HG02571 (cell line): ENCODE measurements around the gene CRHR1.

Experiments
- ATAC-seq: cut with Tn5 transposase; IDR thresholded peaks from one replicate; pipeline ENCODE4 v1.9.1; 2021; ENCODE audit warnings: mild to moderate bottlenecking, moderate library complexity; ENCODE audit not compliant: unreplicated experiment

Gene CRHR1

GRCh38 chr17:45788057-45788456, 3.9 kb downstream of the CRHR1 start:
- ATAC-seq = no peak

DNA sequence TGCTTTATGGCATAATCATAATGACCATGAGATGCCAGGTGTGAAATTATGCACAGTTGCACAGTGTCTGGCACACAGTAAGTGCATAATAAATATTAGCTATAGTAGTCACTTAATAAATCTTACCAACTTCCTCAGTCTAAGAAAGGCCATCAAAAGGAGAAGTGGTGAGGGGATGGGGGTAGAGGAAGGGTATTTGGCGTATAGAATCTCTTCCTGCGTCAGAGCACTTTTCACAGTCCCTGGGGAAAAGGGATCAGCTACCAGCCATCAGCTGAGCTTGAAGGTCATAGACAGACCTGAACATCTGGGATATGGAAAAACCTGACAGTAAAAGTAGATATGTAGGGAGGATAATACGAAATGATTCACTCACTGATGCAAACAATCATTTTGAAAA, 5.8 kb downstream of the CRHR1 start:
- no peak for ATAC-seq

GRCh38 chr17:45790296-45790922, 6.3 kb downstream of the CRHR1 start:
- no peak for ATAC-seq

GRCh38 chr17:45791041-45791582, 7.0 kb downstream of the CRHR1 start:
- no peak for ATAC-seq

DNA sequence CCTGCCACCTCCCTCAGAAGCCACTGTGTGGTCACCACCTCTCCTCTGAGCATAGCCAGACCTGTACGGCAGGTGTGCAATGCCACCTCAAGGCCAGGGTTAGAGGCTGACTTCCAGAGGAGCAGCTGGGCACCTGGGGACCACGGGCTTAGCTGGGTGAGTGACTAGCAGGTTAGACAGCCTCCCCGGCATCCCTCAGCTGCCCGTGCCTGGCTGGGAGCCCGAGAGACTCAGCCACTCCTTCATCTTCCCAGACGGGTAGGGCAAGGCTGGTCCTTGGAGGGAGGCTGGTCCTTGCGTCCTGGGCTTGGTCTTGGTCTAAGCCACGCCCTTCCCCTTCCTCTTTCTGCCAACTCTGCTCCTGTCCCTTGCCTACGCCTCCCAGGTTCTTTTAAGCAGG, 7.8 kb downstream of the CRHR1 start:
- ATAC-seq = no peak

- no peak for ATAC-seq
Observed at GRCh38 chr17:45792437-45792836, 8.3 kb downstream of the CRHR1 start.

- ATAC-seq = no peak
Observed at GRCh38 chr17:45792995-45793755, 9.1 kb downstream of the CRHR1 start.

DNA sequence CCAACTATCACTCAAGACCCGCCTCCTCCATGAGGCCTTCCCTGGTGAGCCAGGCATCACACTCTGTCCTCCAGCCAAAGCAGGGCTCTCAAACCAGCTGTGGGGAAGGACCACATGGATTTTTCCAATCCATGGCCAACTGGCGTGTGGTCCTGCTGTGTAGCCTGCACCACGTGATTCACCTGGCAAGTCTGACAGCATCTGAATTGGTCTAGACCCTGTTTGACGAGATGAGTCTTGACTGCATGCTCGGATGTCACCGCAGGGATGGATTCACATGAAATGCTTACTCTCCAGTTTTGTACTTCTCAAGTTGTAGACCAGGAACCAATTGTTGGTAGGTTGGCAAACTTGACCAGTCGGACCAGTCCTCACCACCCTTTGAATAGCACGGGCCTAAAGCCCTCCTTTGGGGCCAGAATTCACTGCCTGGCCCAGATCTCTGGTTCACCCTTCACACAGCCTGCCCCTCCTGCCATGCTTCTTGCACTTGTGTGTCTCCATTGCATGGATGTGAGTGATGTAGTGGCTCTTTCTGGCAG, 9.9 kb downstream of the CRHR1 start:
- no peak for ATAC-seq

GRCh38 chr17:45794840-45795239, 10.7 kb downstream of the CRHR1 start:
- no peak for ATAC-seq

GRCh38 chr17:45800816-45801215, 16.7 kb downstream of the CRHR1 start:
- no peak for ATAC-seq

- no peak for ATAC-seq
Observed at GRCh38 chr17:45801421-45801820, 17.3 kb downstream of the CRHR1 start.

- no peak for ATAC-seq
Observed at GRCh38 chr17:45808845-45809244, 24.7 kb downstream of the CRHR1 start.

- ATAC-seq = no peak
Observed at GRCh38 chr17:45809499-45809898, 25.4 kb downstream of the CRHR1 start.

- no peak for ATAC-seq
Observed at GRCh38 chr17:45812102-45812501, 28.0 kb downstream of the CRHR1 start.

- ATAC-seq = no peak
Observed at GRCh38 chr17:45813048-45813725, 29.1 kb downstream of the CRHR1 start.

GRCh38 chr17:45814622-45815606, 30.8 kb downstream of the CRHR1 start:
- ATAC-seq = no peak

DNA sequence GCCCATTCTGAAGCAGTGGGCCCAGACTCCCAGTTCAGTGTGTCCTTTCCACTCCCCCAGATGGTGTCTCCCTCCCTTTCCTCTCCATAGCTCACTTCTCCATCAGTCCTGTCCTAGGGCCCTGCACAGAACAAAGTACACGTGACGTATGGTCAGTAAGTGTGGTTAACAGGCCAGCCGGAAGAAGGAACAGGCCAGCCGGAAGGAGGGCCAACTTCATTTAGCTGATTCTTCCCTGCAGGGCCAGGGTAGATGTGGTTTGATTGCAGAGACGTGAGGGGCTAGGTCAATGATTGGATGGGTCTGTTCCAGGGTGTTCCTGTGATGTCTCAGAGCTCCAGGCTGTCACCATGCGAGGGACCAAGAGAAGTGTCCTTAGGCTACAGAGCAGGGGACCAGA, 31.6 kb downstream of the CRHR1 start:
- ATAC-seq = no peak

DNA sequence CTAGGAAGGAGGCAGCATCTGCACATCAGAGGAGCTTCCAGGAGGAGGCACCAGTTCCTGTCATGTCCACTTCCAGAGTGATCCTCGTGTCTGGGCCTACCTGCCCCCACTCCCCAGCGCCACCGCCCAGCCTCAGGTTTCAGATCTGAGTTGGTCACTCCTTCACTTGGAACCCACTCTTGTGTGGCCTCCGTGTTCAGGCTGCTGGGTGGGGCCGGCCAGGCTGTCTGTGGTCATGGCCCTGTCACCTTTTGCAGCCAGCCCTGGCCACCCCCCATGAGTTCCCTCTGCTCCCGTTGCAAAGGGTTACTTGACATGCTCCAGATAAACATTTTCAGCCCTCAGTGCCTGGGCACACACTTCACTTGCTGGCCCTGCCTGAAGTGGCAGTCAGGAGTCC, 33.9 kb downstream of the CRHR1 start:
- ATAC-seq = no peak

DNA sequence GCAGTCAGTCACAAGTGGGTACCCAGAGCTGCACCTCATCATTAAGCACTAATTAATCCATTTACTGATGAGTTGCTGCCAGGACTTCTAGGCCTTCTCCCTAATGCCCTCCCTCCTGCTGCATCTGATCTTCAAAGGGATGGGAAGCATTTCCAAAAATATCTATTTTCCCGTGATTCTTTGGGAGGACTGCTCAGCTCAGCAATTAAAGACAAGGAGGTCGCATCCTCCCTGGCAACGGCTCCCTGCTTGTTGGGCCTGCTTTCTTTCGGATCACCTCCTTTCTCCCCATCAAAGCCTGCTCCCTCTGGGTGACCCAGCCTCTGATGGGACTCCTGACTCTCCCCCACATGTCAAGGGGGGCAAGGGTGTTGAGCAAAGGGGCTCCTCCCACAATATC, 34.6 kb downstream of the CRHR1 start:
- no peak for ATAC-seq

DNA sequence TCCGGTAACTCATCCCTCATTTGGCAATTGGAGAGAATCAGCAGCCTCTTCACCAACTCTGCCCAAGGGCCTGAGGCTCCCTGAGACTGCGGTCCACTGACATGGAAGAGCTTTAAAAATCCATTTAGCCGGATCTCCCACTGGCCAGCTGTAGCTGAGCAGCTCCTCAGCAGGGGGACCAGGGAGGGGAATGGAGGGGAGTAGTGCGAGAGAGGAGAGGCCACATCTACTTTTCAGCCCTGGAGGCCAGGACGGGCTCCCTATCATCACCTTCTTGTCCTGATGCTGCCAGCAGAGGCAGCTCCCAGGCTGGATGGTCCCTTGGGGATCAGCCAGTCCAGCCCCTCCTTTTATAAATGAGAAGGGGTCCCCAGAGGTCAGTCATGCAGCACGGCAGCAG, 35.5 kb downstream of the CRHR1 start:
- no peak for ATAC-seq
